NCI-H2107 treated with DMSO at 0.1 percent for 48 hours (cell line): ENCODE results near the gene LSM7.

ENCODE experiments used
- DNase-seq: peaks from one replicate; lab custom pipeline; 2025; ENCODE audit not compliant: unreplicated experiment; lab: John Stamatoyannopoulos, UW

Gene LSM7

GRCh38 chr19:2338751-2339643 lies 10.6 kb upstream of the LSM7 start:
- no peak for DNase-seq

- no peak for DNase-seq
These were observed 9.7 kb upstream of the LSM7 start for GRCh38 chr19:2338055-2338615.

GRCh38 chr19:2337329-2337707 lies 8.9 kb upstream of the LSM7 start:
- no peak for DNase-seq

- DNase-seq, result no peak
These were observed 8.3 kb upstream of the LSM7 start for GRCh38 chr19:2336528-2337328.

GRCh38 chr19:2335848-2336247 lies 7.5 kb upstream of the LSM7 start:
- no peak for DNase-seq

- DNase-seq, result no peak
These were observed 6.8 kb upstream of the LSM7 start for GRCh38 chr19:2334986-2335846.

GRCh38 chr19:2334426-2334825 lies 6.0 kb upstream of the LSM7 start:
- no peak for DNase-seq

GRCh38 chr19:2333807-2334211 lies 5.4 kb upstream of the LSM7 start:
- no peak for DNase-seq

GRCh38 chr19:2333027-2333806 lies 4.8 kb upstream of the LSM7 start:
- peak; percentile 74 for DNase-seq

GRCh38 chr19:2332341-2333026 lies 4.1 kb upstream of the LSM7 start:
- peak; percentile 50 for DNase-seq

GRCh38 chr19:2331601-2332246 lies 3.3 kb upstream of the LSM7 start:
- no peak for DNase-seq

GRCh38 chr19:2330632-2331284 lies 2.4 kb upstream of the LSM7 start:
- peak; percentile 82 for DNase-seq

GRCh38 chr19:2330255-2330631 lies 1.9 kb upstream of the LSM7 start:
- peak; percentile 29 for DNase-seq

GRCh38 chr19:2329501-2329916 lies 1.1 kb upstream of the LSM7 start:
- no peak for DNase-seq

GRCh38 chr19:2329149-2329478 lies 728 bp upstream of the LSM7 start:
- DNase-seq, result no peak

- peak; percentile 65 for DNase-seq
These were observed 499 bp downstream of the LSM7 start for GRCh38 chr19:2327773-2328400.

GRCh38 chr19:2326699-2327360 lies 1.6 kb downstream of the LSM7 start:
- no peak for DNase-seq
